Activated CD4-positive, alpha-beta T cell treated with anti-CD3 and anti-CD28 coated beads for 24 hours (primary cell): Measurements from ENCODE around the gene SULT1A2.
"Not testable (repeated sequence)": the region's sequence is repeated elsewhere in the genome, so short reads cannot be mapped to it uniquely, and the experiment has no call there.

Source experiments
- DNase-seq, 2 donors: peaks; one replicate each; pipeline ENCODE4 v3.0.0-alpha.2; 2020; ENCODE audit warnings: low read depth in 2 of 2

SULT1A2 gene

GRCh38 chr16:28596840-28597691 lies at the start of gene SULT1A2:
Gene SULT1A2 (minus strand): TSS chr16:28597050. CDS start chr16:28595930, 1,120 bp downstream.
- no peak for DNase-seq

DNA sequence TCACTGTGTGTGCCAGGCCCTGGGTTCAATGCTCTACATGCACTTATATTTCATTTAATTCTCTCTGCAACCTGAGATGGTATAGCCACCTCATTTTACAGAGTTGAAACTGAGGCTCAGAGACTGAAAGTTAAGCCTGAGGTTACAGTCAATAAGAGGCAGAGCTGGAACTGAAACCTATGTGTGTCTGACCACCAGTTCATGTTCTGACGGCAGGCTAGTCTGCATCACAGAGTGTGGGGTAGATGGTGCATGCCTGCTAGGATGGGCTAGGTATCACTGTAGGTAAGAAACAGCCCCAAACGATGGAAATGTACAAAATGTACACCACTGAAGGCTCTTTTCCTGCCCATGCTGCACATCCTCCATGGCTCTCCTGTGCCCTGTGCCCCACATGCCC lies 43.1 kb upstream of the SULT1A2 start:
- DNase-seq, result not testable (repeated sequence)

GRCh38 chr16:28638359-28638758 lies 41.5 kb upstream of the SULT1A2 start:
- DNase-seq, result not testable (repeated sequence)

GRCh38 chr16:28637765-28638164 lies 40.9 kb upstream of the SULT1A2 start, which contains the start of gene NPIPB8:
Gene NPIPB8 (plus strand): TSS chr16:28638065. CDS start chr16:28638361, 296 bp downstream.
- DNase-seq, result not testable (repeated sequence)

DNA sequence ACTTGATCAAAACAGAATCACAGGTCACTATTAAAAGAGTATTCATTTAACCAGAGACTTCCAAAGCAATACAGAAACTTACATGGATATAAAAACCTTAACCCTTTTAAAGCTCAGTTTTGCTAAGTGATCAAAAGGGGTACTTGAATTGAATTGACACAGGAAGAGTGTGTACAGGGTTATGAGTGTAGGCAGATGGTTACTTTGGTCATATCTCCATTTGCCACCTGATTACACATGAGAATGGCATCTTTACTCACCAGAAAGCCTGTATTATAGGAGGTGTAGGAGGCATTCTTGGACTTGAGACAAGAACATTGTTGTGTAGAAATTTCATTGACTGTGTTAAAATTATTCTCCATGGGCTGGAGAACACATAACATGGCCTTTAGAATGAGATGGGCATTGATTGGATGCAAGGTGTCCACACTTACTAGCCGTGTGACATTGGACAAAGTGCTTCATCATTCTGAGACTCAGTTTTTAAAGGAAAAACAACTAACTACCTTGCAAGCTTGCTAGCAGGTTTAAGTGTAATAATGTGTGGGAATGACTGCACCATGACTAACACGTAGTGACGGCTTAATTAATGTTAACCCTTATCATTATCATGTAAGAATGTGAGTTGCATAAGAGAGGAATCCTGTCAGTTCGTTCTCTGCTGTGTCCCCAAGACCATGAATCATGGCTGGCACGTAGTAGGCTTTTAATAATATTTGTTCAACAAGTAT lies 39.4 kb upstream of the SULT1A2 start:
- DNase-seq, result not testable (repeated sequence)

GRCh38 chr16:28630905-28631304 lies 34.1 kb upstream of the SULT1A2 start:
- DNase-seq, result not testable (repeated sequence)

GRCh38 chr16:28623172-28623711 lies 26.4 kb upstream of the SULT1A2 start:
- DNase-seq, result peak; percentile 49 to 66

GRCh38 chr16:28622532-28623171 lies 25.8 kb upstream of the SULT1A2 start:
- not testable (repeated sequence) for DNase-seq

DNA sequence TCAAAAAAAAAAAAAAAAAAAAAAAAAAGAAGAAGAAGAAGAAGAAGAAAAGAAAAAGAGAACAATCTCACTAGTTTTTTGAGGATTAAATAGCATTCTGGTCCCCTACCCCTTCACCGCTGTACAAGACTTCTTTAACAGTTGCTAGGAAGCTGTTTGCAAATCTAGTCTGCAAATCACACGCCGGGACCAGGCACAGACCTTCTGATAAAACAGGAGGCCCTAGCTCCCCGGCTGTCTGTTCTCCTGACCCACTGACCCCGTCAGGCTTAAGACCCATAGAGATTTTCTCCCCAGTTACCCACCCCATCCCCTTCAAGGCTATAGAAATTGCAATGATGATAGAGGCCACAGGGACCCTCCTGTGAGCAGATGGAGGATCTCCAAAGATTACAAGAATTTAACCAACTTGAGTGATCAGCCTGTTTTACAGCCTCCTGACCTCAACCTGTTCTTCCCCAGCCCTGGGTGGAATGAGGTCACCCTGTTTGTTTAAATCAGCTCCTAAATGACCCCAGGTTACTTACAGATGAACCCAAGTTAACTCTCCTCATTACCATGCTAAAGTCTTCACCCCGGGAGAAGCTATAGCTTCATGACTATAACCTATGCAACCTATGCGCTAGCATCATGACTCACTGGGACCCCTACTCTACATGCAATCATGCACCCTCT lies 24.8 kb upstream of the SULT1A2 start:
- no peak for DNase-seq

GRCh38 chr16:28620316-28620715 lies 23.5 kb upstream of the SULT1A2 start:
- DNase-seq, result not testable (repeated sequence)

DNA sequence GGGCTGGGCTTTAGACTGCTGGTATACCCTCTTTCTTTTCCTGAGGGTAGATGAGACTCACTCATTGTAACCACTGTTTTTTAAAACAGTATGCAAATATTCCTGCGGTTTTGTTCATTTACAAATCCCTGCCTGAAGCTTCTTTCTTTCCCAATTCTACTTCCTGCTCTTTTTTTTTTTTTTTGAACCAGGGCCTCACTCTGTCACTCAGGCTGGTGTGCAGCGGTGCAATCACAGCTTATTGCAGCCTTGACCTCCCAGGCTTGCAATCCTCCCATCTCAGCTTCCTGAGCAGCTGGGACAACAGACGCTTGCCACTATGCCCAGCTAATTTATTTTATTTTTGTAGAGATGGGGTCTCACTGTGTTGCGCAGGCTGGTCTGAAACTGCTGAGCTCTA lies 21.0 kb upstream of the SULT1A2 start:
- DNase-seq, result no peak

DNA sequence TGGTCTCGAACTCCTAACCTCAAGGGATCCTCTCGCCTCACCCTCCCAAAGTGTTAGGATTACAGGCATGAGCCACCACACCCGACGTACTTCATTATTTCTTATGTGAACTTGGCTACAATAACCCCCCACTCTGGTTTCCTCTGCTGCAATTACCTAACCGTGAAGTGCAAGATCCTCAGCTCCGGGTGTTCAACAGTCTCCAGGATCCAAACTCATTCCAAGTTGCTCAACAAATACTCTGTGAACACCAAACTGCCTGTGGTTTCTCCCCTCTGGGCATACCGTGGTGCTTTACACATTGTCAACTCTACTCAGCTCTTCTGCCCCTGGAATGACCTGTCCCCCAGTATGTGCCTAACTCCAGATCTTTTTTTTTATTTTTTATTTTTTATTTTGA lies 19.8 kb upstream of the SULT1A2 start:
- DNase-seq, result no peak

DNA sequence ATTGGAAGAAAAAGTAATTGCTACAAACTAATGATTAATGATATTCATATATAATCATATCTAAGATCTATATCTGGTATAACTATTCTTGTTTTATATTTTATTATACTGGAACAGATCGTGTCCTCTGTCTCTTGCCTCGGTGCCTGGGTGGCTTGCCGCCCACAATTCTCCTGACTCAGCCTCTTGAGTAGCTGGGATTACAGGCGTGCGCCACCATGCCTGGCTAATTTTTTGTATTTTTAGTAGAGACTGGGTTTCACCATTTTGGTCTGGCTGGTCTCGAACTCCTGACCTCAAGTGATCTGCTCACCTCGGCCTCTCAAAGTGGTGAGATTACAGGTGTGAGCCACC lies 19.4 kb upstream of the SULT1A2 start:
- not testable (repeated sequence) for DNase-seq

- not testable (repeated sequence) for DNase-seq
Measured at GRCh38 chr16:28615486-28616223, 18.8 kb upstream of the SULT1A2 start.

DNA sequence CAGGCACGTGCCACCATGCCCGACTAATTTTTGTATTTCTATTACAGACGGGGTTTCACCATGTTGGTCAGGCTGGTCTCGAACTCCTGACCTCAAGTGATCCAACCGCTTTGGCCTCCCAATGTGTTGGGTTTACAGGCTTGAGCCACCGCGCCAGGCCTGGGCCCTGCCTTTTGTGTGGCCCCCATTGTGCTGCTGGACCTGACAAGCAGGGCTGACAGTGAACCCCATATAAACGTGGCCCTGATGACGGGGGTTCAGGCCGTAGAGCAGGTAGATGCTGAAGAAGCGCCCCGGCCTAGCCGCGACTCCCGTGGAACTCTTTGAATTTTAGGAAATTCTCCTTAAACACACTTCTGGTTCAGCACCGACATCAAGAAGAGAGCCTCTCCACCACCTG lies 17.7 kb upstream of the SULT1A2 start:
- DNase-seq, result not testable (repeated sequence)

DNA sequence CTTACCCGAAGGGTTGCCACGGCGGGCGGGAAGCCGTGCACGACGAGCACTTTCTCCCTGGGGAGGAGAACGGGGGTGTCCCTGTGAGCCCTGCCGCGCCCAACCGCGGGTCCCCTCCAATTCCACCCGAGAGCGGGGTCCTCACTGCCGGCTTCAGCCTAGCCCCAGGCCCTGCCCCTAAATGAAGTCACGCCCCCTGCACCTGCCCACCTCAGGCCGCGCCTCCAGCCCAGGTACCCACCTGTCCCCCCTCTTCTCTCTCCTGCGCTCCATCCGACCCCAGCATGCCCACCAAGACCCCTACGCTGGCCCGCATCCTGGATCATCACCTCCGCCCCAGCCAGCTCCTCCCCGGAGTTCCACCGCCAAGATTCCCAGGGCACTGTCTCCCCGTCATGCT lies 17.1 kb upstream of the SULT1A2 start:
- not testable (repeated sequence) for DNase-seq

- not testable (repeated sequence) for DNase-seq
Measured at GRCh38 chr16:28612359-28613280, 15.8 kb upstream of the SULT1A2 start.

- no peak for DNase-seq
Measured at GRCh38 chr16:28610595-28611191, 13.8 kb upstream of the SULT1A2 start.
